ENCODE results near the gene PPRC1.

Gene PPRC1

DNA sequence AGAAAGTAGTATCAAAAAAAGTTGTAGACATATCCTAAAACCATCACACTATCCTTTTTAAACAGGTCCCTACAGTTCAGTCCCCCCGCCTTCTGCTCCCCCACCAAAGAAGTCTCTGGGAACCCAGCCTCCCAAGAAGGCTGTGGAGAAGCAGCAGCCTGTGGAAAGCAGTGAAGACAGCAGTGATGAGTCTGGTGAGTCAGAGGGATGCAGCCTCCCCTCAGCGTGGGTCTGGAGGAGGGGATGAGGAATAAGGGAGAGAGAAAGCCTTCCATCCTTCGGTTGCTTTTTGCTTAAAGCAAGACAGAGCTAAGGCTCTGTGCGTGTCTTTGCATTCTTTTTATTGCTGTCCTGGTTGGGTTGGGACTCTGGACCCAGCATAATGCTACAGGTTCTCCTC lies 27.0 kb downstream of the PPRC1 start:
- H3K4me3 ChIP-seq (replicated peaks; ENCODE audit: insufficient read depth, low read length): no peak overlapping the region
- H3K27ac ChIP-seq (replicated peaks): no peak overlapping the region
- H3K27me3 ChIP-seq (ENCODE audit: insufficient read depth, poor library complexity, severe bottlenecking): no peaks in the 10 kb centered on the region
- DNase-seq (ENCODE audit: low read depth in 1 of 2, low spot score in 1 of 2): no peak
- TF ChIP-seq SPI1 (IDR thresholded peaks at IDR 0.05; ENCODE audit: borderline replicate concordance, low read depth): no peak
- TF ChIP-seq POLR2AphosphoS5 (IDR thresholded peaks at IDR 0.05; ENCODE audit: low read depth): no peak
- no peak for TF ChIP-seq GABPA (IDR thresholded peaks at IDR 0.05; ENCODE audit: low read depth)
- TF ChIP-seq, protein P1, sequence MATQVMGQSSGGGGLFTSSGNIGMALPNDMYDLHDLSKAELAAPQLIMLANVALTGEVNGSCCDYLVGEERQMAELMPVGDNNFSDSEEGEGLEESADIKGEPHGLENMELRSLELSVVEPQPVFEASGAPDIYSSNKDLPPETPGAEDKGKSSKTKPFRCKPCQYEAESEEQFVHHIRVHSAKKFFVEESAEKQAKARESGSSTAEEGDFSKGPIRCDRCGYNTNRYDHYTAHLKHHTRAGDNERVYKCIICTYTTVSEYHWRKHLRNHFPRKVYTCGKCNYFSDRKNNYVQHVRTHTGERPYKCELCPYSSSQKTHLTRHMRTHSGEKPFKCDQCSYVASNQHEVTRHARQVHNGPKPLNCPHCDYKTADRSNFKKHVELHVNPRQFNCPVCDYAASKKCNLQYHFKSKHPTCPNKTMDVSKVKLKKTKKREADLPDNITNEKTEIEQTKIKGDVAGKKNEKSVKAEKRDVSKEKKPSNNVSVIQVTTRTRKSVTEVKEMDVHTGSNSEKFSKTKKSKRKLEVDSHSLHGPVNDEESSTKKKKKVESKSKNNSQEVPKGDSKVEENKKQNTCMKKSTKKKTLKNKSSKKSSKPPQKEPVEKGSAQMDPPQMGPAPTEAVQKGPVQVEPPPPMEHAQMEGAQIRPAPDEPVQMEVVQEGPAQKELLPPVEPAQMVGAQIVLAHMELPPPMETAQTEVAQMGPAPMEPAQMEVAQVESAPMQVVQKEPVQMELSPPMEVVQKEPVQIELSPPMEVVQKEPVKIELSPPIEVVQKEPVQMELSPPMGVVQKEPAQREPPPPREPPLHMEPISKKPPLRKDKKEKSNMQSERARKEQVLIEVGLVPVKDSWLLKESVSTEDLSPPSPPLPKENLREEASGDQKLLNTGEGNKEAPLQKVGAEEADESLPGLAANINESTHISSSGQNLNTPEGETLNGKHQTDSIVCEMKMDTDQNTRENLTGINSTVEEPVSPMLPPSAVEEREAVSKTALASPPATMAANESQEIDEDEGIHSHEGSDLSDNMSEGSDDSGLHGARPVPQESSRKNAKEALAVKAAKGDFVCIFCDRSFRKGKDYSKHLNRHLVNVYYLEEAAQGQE (IDR thresholded peaks at IDR 0.05; ENCODE audit: insufficient replicate concordance, low read depth): no peak
- TF ChIP-seq, protein P2, sequence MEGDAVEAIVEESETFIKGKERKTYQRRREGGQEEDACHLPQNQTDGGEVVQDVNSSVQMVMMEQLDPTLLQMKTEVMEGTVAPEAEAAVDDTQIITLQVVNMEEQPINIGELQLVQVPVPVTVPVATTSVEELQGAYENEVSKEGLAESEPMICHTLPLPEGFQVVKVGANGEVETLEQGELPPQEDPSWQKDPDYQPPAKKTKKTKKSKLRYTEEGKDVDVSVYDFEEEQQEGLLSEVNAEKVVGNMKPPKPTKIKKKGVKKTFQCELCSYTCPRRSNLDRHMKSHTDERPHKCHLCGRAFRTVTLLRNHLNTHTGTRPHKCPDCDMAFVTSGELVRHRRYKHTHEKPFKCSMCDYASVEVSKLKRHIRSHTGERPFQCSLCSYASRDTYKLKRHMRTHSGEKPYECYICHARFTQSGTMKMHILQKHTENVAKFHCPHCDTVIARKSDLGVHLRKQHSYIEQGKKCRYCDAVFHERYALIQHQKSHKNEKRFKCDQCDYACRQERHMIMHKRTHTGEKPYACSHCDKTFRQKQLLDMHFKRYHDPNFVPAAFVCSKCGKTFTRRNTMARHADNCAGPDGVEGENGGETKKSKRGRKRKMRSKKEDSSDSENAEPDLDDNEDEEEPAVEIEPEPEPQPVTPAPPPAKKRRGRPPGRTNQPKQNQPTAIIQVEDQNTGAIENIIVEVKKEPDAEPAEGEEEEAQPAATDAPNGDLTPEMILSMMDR (IDR thresholded peaks at IDR 0.05; ENCODE audit: insufficient read depth, low read length): no peak

DNA sequence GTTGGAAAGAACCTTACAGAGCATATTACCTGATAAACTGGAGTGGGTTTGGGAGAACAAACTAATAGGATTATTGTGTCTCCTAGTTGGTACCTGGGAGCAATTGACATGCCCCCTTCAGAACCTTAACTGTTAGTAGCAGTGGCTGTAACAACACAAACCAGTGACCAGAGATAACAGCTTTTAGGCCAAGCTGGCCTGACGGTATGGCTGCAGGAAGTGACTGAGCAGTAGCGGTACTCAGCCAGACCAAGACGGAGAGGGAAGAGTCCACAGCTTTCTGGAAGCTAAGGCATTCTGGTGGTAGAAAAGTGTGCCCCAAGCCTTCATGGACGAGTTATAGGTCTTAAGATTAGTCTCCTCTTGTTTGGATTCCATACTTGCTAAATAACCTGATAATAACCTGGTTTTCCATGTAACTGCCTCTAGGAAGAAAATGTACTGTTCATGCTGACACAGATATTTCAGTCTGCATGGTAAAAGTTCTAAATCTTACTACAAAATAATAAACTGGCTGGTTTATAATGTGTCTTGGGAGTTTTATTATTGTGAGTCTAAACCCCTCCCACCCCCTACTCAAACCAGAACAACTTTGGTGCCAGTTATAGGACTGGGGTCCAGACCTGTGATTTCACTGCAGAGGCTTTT lies 30.6 kb downstream of the PPRC1 start:
- Histone ChIP-seq H3K27me3 (ENCODE audit: insufficient read depth, poor library complexity, severe bottlenecking) (no peaks in the 10 kb centered on the region), H3K4me3 (replicated peaks; ENCODE audit: insufficient read depth, low read length) (no peak overlapping the region), H3K27ac (replicated peaks) (no peak overlapping the region)
- no peak for DNase-seq (ENCODE audit: low read depth in 1 of 2, low spot score in 1 of 2)
- TF ChIP-seq SPI1 (IDR thresholded peaks at IDR 0.05; ENCODE audit: borderline replicate concordance, low read depth) (no peak), GABPA (IDR thresholded peaks at IDR 0.05; ENCODE audit: low read depth) (no peak), POLR2AphosphoS5 (IDR thresholded peaks at IDR 0.05; ENCODE audit: low read depth) (no peak)
- TF ChIP-seq, protein P2 (IDR thresholded peaks at IDR 0.05; ENCODE audit: insufficient read depth, low read length): no peak
- TF ChIP-seq, protein P1 (IDR thresholded peaks at IDR 0.05; ENCODE audit: insufficient replicate concordance, low read depth): no peak

DNA sequence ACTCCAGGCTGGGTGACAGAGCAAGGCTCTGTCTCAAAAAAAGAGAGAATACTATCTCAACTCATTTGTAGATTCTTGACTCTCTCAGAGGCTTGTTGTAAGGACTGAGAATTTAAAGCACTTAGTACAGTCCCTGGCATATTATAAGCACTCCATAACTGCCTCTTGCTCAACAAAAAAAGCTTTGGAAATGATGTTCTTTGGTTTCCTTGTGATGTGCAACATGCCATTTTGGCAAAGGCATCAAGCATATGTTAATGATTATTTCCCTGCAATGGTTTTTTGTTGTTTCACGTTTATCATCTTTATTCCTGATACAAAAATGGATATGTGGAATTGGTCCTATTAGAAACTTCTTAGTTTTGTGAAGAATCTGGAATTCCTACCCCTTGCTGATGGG lies 35.0 kb downstream of the PPRC1 start:
- Histone ChIP-seq H3K4me3 (replicated peaks; ENCODE audit: insufficient read depth, low read length) (no peak overlapping the region), H3K27me3 (ENCODE audit: insufficient read depth, poor library complexity, severe bottlenecking) (no peaks in the 10 kb centered on the region), H3K27ac (replicated peaks) (no peak overlapping the region; the same call in 1 of the 2 replicates)
- DNase-seq (ENCODE audit: low read depth in 1 of 2, low spot score in 1 of 2): no peak
- TF ChIP-seq GABPA (IDR thresholded peaks at IDR 0.05; ENCODE audit: low read depth) (no peak), SPI1 (IDR thresholded peaks at IDR 0.05; ENCODE audit: borderline replicate concordance, low read depth) (no peak), POLR2AphosphoS5 (IDR thresholded peaks at IDR 0.05; ENCODE audit: low read depth) (no peak)
- TF ChIP-seq, protein P1 (IDR thresholded peaks at IDR 0.05; ENCODE audit: insufficient replicate concordance, low read depth): no peak
- TF ChIP-seq, protein P2 (IDR thresholded peaks at IDR 0.05; ENCODE audit: insufficient read depth, low read length): no peak
